HG02623 (cell line): ENCODE measurements around the gene CCDC81.

Experiments
- ATAC-seq: cut with Tn5 transposase; IDR thresholded peaks from one replicate; pipeline ENCODE4 v1.9.1; 2021; ENCODE audit warnings: moderate library complexity; ENCODE audit not compliant: unreplicated experiment

CCDC81 gene

DNA sequence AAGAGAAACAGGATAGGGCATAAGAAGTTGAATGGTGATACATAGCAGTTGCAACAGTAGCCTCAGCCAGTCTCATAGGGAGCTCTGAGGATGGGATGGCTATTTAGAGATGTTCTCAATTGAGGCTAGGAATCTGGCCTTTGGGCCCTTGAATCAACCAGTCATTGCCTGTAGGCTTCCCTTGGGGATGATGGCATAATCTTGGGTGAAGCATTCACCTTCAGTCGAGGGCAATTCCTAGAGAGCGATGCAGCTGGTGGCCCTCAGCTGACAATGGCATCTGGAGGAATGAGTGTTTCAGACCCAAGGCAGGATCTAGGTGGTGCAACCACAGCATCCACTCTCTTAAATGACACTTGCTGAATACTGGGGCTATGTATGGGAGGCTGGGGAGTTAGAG lies 61.0 kb downstream of the CCDC81 start:
- ATAC-seq: no peak

- no peak for ATAC-seq
Measured at GRCh38 chr11:86438685-86439084, 64.0 kb downstream of the CCDC81 start.

DNA sequence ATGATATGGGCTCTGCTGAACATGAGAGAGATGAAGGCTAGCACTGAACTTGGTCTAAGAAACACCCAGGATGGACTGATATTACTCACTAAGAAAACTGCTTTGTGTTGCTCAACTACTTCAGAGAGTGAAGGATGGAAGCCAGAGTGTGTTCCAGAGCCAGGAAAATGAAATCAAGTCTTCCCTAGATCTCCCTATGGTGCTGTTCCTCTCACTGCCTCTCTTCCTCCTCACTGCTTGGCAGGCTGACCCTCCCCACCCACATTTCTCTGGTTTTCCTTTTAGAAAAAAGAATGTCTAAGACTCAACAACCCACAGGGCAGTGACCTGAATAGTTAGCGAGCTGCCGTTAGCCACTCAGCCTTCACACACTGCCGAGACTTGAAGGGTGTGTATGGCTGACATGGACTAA lies 65.6 kb downstream of the CCDC81 start:
- ATAC-seq: no peak

- no peak for ATAC-seq
Measured at GRCh38 chr11:86440843-86441242, 66.2 kb downstream of the CCDC81 start.

- ATAC-seq: no peak
Measured at GRCh38 chr11:86442420-86442819, 67.7 kb downstream of the CCDC81 start.

DNA sequence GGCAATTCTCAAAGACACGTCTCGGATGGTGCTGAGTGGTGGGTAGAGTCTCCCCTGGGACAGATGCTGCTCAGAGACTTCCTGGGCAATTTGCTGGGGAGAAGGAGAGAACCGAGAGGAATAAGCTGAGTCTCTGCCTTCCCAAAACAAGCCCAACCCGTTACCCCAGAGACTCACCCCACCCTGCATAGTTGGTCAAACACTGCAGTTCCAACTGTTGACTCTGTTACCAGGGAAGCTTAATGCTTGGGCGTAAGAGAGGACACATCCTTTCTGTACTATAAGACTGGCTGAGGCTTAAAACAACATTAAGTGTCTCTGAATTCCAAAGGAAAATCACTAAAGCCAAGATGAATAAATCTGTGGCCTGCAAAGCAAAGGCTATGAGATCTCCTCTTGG lies 68.1 kb downstream of the CCDC81 start:
- ATAC-seq: no peak

DNA sequence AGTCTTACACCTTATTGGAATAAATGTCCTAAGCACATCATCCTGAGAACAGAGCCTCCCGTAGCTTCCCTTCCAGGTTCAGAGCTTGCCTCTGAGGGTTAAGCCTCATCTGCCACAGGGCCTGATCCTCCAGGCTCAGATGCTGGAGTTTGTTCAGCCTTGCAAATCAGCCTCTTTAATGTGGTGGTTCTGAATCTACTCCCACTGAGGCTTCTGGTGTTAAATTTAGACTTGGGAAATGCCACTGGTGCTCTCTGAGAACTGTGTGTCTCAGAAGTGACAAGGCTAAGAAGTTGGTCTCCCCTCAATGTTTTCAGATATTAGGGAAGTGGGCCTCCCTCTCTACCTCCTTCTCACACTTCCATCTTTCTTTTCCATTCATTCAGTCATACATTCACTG lies 68.7 kb downstream of the CCDC81 start:
- ATAC-seq: no peak

- ATAC-seq: peak; percentile 39
Measured at GRCh38 chr11:86444981-86445380, 70.3 kb downstream of the CCDC81 start.

GRCh38 chr11:86446163-86446923 lies 71.7 kb downstream of the CCDC81 start:
- ATAC-seq: no peak

GRCh38 chr11:86446924-86447285 lies 72.2 kb downstream of the CCDC81 start:
- ATAC-seq: no peak

GRCh38 chr11:86447763-86448480 lies 73.2 kb downstream of the CCDC81 start:
- no peak for ATAC-seq

- ATAC-seq: no peak
Measured at GRCh38 chr11:86449993-86450629, 75.4 kb downstream of the CCDC81 start.

DNA sequence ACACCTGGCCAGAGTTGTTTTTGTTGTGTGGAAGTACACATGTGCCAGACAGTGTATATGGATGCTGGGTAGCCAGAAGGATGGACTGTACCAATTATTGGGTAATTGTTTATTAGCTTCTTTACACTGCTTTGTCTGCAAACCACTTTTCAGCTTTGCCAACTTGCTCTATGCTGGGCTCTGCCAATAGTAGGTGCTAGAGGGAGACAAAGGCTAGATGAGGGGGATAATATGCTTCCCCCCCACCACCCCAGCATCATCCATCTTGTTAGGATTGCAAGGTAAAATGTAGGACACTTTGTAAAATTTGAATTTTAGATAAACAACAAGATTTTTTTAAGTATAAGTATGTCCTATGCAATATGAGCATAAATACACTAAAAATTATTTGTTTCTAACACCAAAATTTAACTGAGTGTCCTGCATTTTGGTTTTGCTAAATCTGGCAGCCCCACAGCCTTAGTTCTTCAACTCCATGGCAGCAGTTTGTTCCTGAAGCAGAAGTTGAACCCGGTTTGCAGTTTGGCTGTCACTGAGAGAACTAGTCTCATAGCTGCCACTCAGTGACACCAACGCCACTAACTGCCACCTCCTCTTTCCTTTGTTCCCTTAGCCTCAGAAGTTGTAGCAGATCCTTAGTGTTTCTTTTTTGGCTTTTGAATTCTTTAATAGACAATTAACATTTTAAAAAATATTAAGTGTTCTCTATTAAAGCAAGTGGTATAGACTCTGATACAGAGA lies 78.8 kb downstream of the CCDC81 start:
- no peak for ATAC-seq

GRCh38 chr11:86456075-86456939 lies 81.6 kb downstream of the CCDC81 start:
- peak; percentile 73 for ATAC-seq

- ATAC-seq: no peak
Measured at GRCh38 chr11:86458294-86459001, 83.8 kb downstream of the CCDC81 start.

DNA sequence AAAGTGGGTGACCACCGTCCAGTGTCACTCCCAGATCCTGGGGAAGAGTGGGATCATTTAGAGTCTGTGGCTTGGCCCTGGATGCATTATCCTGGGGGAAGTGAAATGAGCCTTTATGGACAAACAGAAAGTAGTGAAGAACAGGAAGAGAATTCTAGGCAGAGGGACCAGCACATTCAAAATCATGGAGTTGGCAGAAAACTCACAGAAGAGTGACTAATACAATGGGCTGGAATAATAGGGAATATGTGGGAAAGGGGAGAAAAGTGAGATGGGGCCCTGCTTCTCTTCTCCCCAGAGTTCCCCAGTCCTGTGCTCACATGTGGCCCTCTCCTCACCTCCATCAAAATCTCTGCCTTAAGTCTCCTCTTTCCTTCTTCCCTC lies 84.3 kb downstream of the CCDC81 start:
- no peak for ATAC-seq

GRCh38 chr11:86459682-86460460 lies 85.2 kb downstream of the CCDC81 start:
- ATAC-seq: no peak

- ATAC-seq: no peak
Measured at GRCh38 chr11:86460461-86461385, 86.0 kb downstream of the CCDC81 start.
